Vagina (tissue), 2 donors: ENCODE measurements around the gene ALOXE3. TPM values are rescaled to one million over a fixed set of nuclear protein-coding genes. Genes with fewer than 3 reads are reported as not detected.

ENCODE experiments used
- DNase-seq, 2 donors: peaks; one replicate each; pipeline ENCODE4 v3.0.0-alpha.2; 2017; ENCODE audit errors: extremely low spot score in 2 of 2
- H3K27ac ChIP-seq: fragments of 200-600 bp; sonication (generic); one replicate; pipeline ENCODE4 v1.5.1; 2019
- H3K27me3 ChIP-seq: fragments of 200-600 bp; sonication (generic); one replicate; pipeline ENCODE4 v1.5.1; 2019
- H3K36me3 ChIP-seq, 2 donors: fragments of 200-600 bp; sonication (generic); one replicate each; pipeline ENCODE4 v1.5.1; 2017 to 2019
- H3K4me1 ChIP-seq: fragments of 200-600 bp; sonication (generic); one replicate; pipeline ENCODE4 v1.5.1; 2019
- H3K4me3 ChIP-seq, 2 donors: fragments of 200-600 bp; sonication (generic); 1 replicate in 1 of 2; 2 replicates in 1 of 2; pipeline ENCODE4 v1.5.1; 2016 to 2019
- H3K9me3 ChIP-seq: fragments of 200-600 bp; sonication (generic); one replicate; pipeline ENCODE4 v1.5.1; 2019
- CTCF ChIP-seq, 3 experiments: fragments of 450-650 bp in 2 of 3; fragments of 200-600 bp in 1 of 3; sonication (generic) in 1 of 3; IDR thresholded peaks; one replicate each; pipeline ENCODE4 v1.5.1; 2017 to 2019; ENCODE audit warnings: antibody characterized with exemption in 3 of 3, mild to moderate bottlenecking in 2 of 3, moderate library complexity in 2 of 3
- POLR2A ChIP-seq, 2 donors: fragments of 450-650 bp; IDR thresholded peaks; one replicate each; pipeline ENCODE4 v1.6.1; 2017; ENCODE audit warnings: antibody characterized with exemption in 2 of 2, mild to moderate bottlenecking in 2 of 2, moderate library complexity in 2 of 2
- POLR2AphosphoS5 ChIP-seq, 2 donors: sonication (generic); formaldehyde crosslinking; IDR thresholded peaks; one replicate each; pipeline ENCODE4 v1.9.0; 2017; ENCODE audit warnings: antibody characterized with exemption in 2 of 2, mild to moderate bottlenecking in 2 of 2, low read depth in 1 of 2; ENCODE audit not compliant: insufficient read depth in 1 of 2
- intact Hi-C: fragments of 100-400 bp; cut with DNase I; formaldehyde crosslinking; loops from one replicate; pipeline ENCODE4 v1.15.1; 2023
- total RNA-seq: library from RNA; depleted of rRNA; stranded (reverse); fragments of >200 nt; gene quantifications from one replicate; pipeline ENCODE4 v1.2.3, GENCODE V29; 2016

Gene ALOXE3
- total RNA-seq, 1 donor from 2014 or later = 1.5 TPM

GRCh38 chr17:8101721-8102120 lies 16.6 kb downstream of the ALOXE3 start:
- no peaks in the 10 kb centered on the region for H3K4me1 ChIP-seq
- no peak overlapping the region for H3K4me3 ChIP-seq
- intact Hi-C loops = no loop called here
- DNase-seq = no peak
- no peaks in the 10 kb centered on the region for H3K36me3 ChIP-seq
- TF ChIP-seq CTCF (IDR thresholded peaks at IDR 0.05) = no peak
- TF ChIP-seq POLR2AphosphoS5 (IDR thresholded peaks at IDR 0.05; ENCODE audit: insufficient read depth in 1 of 2, low read depth in 1 of 2) = no peak
- no peak for TF ChIP-seq POLR2A (IDR thresholded peaks at IDR 0.05)
- H3K27me3 ChIP-seq = no peaks in the 10 kb centered on the region
- no peaks in the 10 kb centered on the region for H3K9me3 ChIP-seq
- H3K27ac ChIP-seq = no peak overlapping the region

GRCh38 chr17:8100763-8101162 lies 17.6 kb downstream of the ALOXE3 start:
- Histone ChIP-seq H3K27me3 (no peaks in the 10 kb centered on the region), H3K4me3 (no peak overlapping the region), H3K4me1 (no peaks in the 10 kb centered on the region), H3K36me3 (no peaks in the 10 kb centered on the region), H3K9me3 (no peaks in the 10 kb centered on the region), H3K27ac (no peak overlapping the region)
- no peak for DNase-seq
- intact Hi-C loops = no loop called here
- no peak for TF ChIP-seq POLR2A (IDR thresholded peaks at IDR 0.05)
- TF ChIP-seq CTCF (IDR thresholded peaks at IDR 0.05) = no peak
- TF ChIP-seq POLR2AphosphoS5 (IDR thresholded peaks at IDR 0.05; ENCODE audit: insufficient read depth in 1 of 2, low read depth in 1 of 2) = no peak

- H3K4me3 ChIP-seq = no peak overlapping the region
Measured at GRCh38 chr17:8100111-8100510, 18.2 kb downstream of the ALOXE3 start.

GRCh38 chr17:8096541-8096940 lies 21.8 kb downstream of the ALOXE3 start:
- DNase-seq = no peak
- TF ChIP-seq POLR2AphosphoS5 (IDR thresholded peaks at IDR 0.05; ENCODE audit: insufficient read depth in 1 of 2, low read depth in 1 of 2) = no peak
- no peak for TF ChIP-seq POLR2A (IDR thresholded peaks at IDR 0.05)
- TF ChIP-seq CTCF (IDR thresholded peaks at IDR 0.05) = no peak
- Histone ChIP-seq H3K4me3 (no peak overlapping the region), H3K9me3 (no peaks in the 10 kb centered on the region), H3K27ac (no peak overlapping the region), H3K27me3 (no peaks in the 10 kb centered on the region), H3K36me3 (no peaks in the 10 kb centered on the region), H3K4me1 (no peaks in the 10 kb centered on the region)
- intact Hi-C loops = loop anchor here (10.0 kb wide), 1 partner anchor 198 kb away; the partner anchor contains the start of gene SLC25A35

More at GRCh38 chr17:8100111-8100510, 18.2 kb downstream of the ALOXE3 start:
- H3K4me1 ChIP-seq = no peaks in the 10 kb centered on the region
- TF ChIP-seq POLR2A (IDR thresholded peaks at IDR 0.05) (no peak), POLR2AphosphoS5 (IDR thresholded peaks at IDR 0.05; ENCODE audit: insufficient read depth in 1 of 2, low read depth in 1 of 2) (no peak), CTCF (IDR thresholded peaks at IDR 0.05) (no peak)
- H3K27me3 ChIP-seq = no peaks in the 10 kb centered on the region
- no peaks in the 10 kb centered on the region for H3K9me3 ChIP-seq
- no peak overlapping the region for H3K27ac ChIP-seq
- no peak for DNase-seq
- intact Hi-C loops = no loop called here
- H3K36me3 ChIP-seq = no peaks in the 10 kb centered on the region

GRCh38 chr17:8095361-8095760 lies 23.0 kb downstream of the ALOXE3 start:
- Histone ChIP-seq H3K27me3 (no peaks in the 10 kb centered on the region), H3K36me3 (no peaks in the 10 kb centered on the region), H3K27ac (no peak overlapping the region), H3K4me1 (no peaks in the 10 kb centered on the region), H3K9me3 (no peaks in the 10 kb centered on the region), H3K4me3 (no peak overlapping the region)
- TF ChIP-seq POLR2A (IDR thresholded peaks at IDR 0.05) (no peak), POLR2AphosphoS5 (IDR thresholded peaks at IDR 0.05; ENCODE audit: insufficient read depth in 1 of 2, low read depth in 1 of 2) (no peak), CTCF (IDR thresholded peaks at IDR 0.05) (no peak)
- DNase-seq = no peak
- intact Hi-C loops = loop anchor here (10.0 kb wide), 1 partner anchor 199 kb away; the partner anchor contains the start of gene SLC25A35
